Endothelial cell of umbilical vein (primary cell): Measurements from ENCODE around the gene PLEKHB1. TPM values are rescaled to one million over a fixed set of nuclear protein-coding genes. Genes with fewer than 3 reads are reported as not detected.

Source experiments
- BruUV-seq: library from RNA; stranded (reverse); fragments of 400-500 nt; replicated peaks from 2 replicates; lab custom pipeline; 2021; lab: Mats Ljungman, UMichigan
- CTCF ChIA-PET: fragments of 300-600, 350-600 bp; sonication (Branson Sonifier 250); formaldehyde crosslinking; loops from one replicate; lab custom pipeline; 2021; ENCODE audit warnings: antibody characterized with exemption, inconsistent platforms; lab: Charles Lee
- POLR2A ChIA-PET: fragments of 300-600, 350-600 bp; sonication (Branson Sonifier 250); formaldehyde crosslinking; loops from one replicate; lab custom pipeline; 2021; ENCODE audit warnings: antibody characterized with exemption, inconsistent platforms; lab: Charles Lee
- DNase-seq: peaks from one replicate; pipeline ENCODE4 v3.0.0-alpha.2; 2011; ENCODE audit warnings: low read depth, low spot score
- FAIRE-seq: peaks from 2 replicates; lab custom pipeline; 2011; peaks lifted over from hg19 to GRCh38; lab: Jason Lieb, UNC
- H2AFZ ChIP-seq: 2 replicates; pipeline ENCODE4 v1.6.0; 2012; ENCODE audit warnings: low read depth, low read length, control low read depth, inconsistent platforms
- H3K27ac ChIP-seq: 2 replicates; pipeline ENCODE4 v1.5.1; 2011; ENCODE audit warnings: low read depth, mild to moderate bottlenecking, control low read depth, low read length, moderate library complexity; ENCODE audit not compliant: insufficient read depth
- H3K27me3 ChIP-seq, 2 experiments: 2 replicates each; pipeline versions ENCODE4 v1.6.0 to v1.6.1; 2011; ENCODE audit warnings: low read length in 2 of 2, mixed read lengths in 1 of 2; ENCODE audit not compliant: control insufficient read depth in 2 of 2, insufficient read depth in 2 of 2
- H3K36me3 ChIP-seq, 2 experiments: 2 replicates in 1 of 2; 3 replicates in 1 of 2; pipeline ENCODE4 v1.5.1; 2011; ENCODE audit warnings: low read length in 2 of 2, mild to moderate bottlenecking in 1 of 2, moderate library complexity in 1 of 2; ENCODE audit not compliant: control insufficient read depth in 2 of 2, insufficient read depth in 2 of 2; ENCODE audit errors: extremely low read depth in 1 of 2
- H3K4me1 ChIP-seq: 3 replicates; pipeline ENCODE4 v1.5.1; 2011; ENCODE audit warnings: mild to moderate bottlenecking, low read length; ENCODE audit not compliant: control insufficient read depth, insufficient read depth; ENCODE audit errors: extremely low read depth
- H3K4me2 ChIP-seq: 2 replicates; pipeline ENCODE4 v1.6.1; 2011; ENCODE audit warnings: low read length, control low read depth, mixed read lengths; ENCODE audit not compliant: insufficient read depth
- H3K4me3 ChIP-seq, 3 experiments: fragments of 200-600 bp in 1 of 3; sonication (generic), shearing (Covaris generic) in 1 of 3; replicated peaks in 1 of 3; 2 replicates each; pipeline ENCODE4 v1.5.1; 2011 to 2016; ENCODE audit warnings: control low read depth in 3 of 3, low read length in 3 of 3, mild to moderate bottlenecking in 2 of 3, inconsistent platforms in 1 of 3, low read depth in 1 of 3, moderate library complexity in 1 of 3; ENCODE audit not compliant: insufficient read depth in 1 of 3
- H3K79me2 ChIP-seq: 2 replicates; pipeline ENCODE4 v1.6.0; 2012; ENCODE audit warnings: low read length, inconsistent platforms; ENCODE audit not compliant: control insufficient read depth, insufficient read depth
- H3K9ac ChIP-seq: replicated peaks from 2 replicates; pipeline ENCODE3; 2011; ENCODE audit warnings: low read length, control low read depth; ENCODE audit not compliant: insufficient read depth; ENCODE audit errors: extremely low read depth
- H3K9me1 ChIP-seq: replicated peaks from 3 replicates; pipeline ENCODE4 v1.6.0; 2011; ENCODE audit warnings: mild to moderate bottlenecking, low read length; ENCODE audit not compliant: control insufficient read depth, insufficient read depth; ENCODE audit errors: extremely low read depth
- H3K9me3 ChIP-seq: replicated peaks from 2 replicates; pipeline ENCODE4 v1.5.1; 2012; ENCODE audit warnings: low read length, inconsistent platforms; ENCODE audit not compliant: control insufficient read depth, insufficient read depth
- H4K20me1 ChIP-seq: replicated peaks from 2 replicates; pipeline ENCODE3; 2011; ENCODE audit warnings: mild to moderate bottlenecking, low read length; ENCODE audit not compliant: control insufficient read depth, insufficient read depth; ENCODE audit errors: extremely low read depth
- EZH2 ChIP-seq: IDR thresholded peaks from 2 replicates; pipeline ENCODE4 v1.6.1; 2012; ENCODE audit warnings: borderline replicate concordance, low read depth, mild to moderate bottlenecking, moderate library complexity, low read length, inconsistent platforms; ENCODE audit not compliant: severe bottlenecking
- FOS ChIP-seq: IDR thresholded peaks from 2 replicates; pipeline ENCODE4 v1.6.1; 2011; ENCODE audit warnings: mild to moderate bottlenecking, low read length, moderate library complexity, borderline replicate concordance; ENCODE audit not compliant: insufficient read depth
- JUN ChIP-seq: IDR thresholded peaks from 2 replicates; pipeline ENCODE4 v1.6.1; 2011; ENCODE audit warnings: borderline replicate concordance, low read depth; ENCODE audit not compliant: insufficient read length, insufficient read depth
- MAX ChIP-seq: IDR thresholded peaks from 2 replicates; pipeline ENCODE4 v1.6.1; 2011; ENCODE audit not compliant: insufficient read depth, insufficient read length
- MYC ChIP-seq: IDR thresholded peaks from one replicate; pipeline ENCODE4 v1.6.1; 2011; ENCODE audit warnings: mild to moderate bottlenecking, low read depth, low read length
- POLR2A ChIP-seq: IDR thresholded peaks from 2 replicates; pipeline ENCODE4 v1.6.1; 2012; ENCODE audit warnings: low read depth, mild to moderate bottlenecking, control low read depth, low read length
- dilution Hi-C: fragments of 300-500 bp; cut with MboI; formaldehyde crosslinking; loops from one replicate; pipeline ENCODE4 v1.15.0; 2019; ENCODE audit warnings: low sequenced_read_pairs; ENCODE audit not compliant: extremely low pct_ligation_motif_present
- intact Hi-C: fragments of 100-400 bp; cut with micrococcal nuclease; formaldehyde crosslinking; loops from one replicate; pipeline ENCODE4 v1.10.0; 2022
- polyA plus RNA-seq, 4 experiments: library from polyadenylated mRNA; depleted of rRNA in 3 of 4; stranded (reverse) in 3 of 4; unstranded in 1 of 4; fragments of >200 nt; gene quantifications; 2 replicates each; pipeline versions ENCODE4 v1.2.1 to v1.2.3, GENCODE V29; 2011 to 2012; ENCODE audit warnings: missing spikeins in 1 of 4
- total RNA-seq: library from RNA; stranded (reverse); gene quantifications from 2 replicates; pipeline ENCODE4 v1.2.3, GENCODE V29; 2021

PLEKHB1 gene
- total and polyA plus RNA-seq, 2 donors (not counting 3 experiments of a cell fraction or from before 2014, with no cell fraction given), result 0.75 to 0.99 TPM

GRCh38 chr11:73641668-73642067 is 4.7 kb upstream of the PLEKHB1 start:
- no peak overlapping the region for H3K9ac ChIP-seq
- H3K79me2 ChIP-seq, result no peaks in the 10 kb centered on the region
- dilution Hi-C loops, result no loop called here
- DNase-seq (no peak), FAIRE-seq (no peak)
- no peak overlapping the region for H2AFZ ChIP-seq
- H3K27me3 ChIP-seq, result peaks cover 15 to 24% of the 10 kb centered on the region in 2 experiments
- no peak overlapping the region for H3K4me2 ChIP-seq
- no peaks in the 10 kb centered on the region for H4K20me1 ChIP-seq
- ChIA-PET CTCF (interaction anchor here (1.0 to 5.9 kb wide), 6 partner anchors 11 to 289 kb away, joined by 3 to 34 read pairs (median 6); no protein-coding TSS in a partner anchor), POLR2A (no interaction called here)
- H3K9me3 ChIP-seq, result no peaks in the 10 kb centered on the region
- BruUV-seq, result no TSS peak
- H3K36me3 ChIP-seq, result no peaks in the 10 kb centered on the region
- H3K27ac ChIP-seq, result no peak overlapping the region
- no peaks in the 10 kb centered on the region for H3K9me1 ChIP-seq
- intact Hi-C loops, result no loop called here
- TF ChIP-seq POLR2A, result no peak
- H3K4me1 ChIP-seq, result no peaks in the 10 kb centered on the region
- H3K4me3 ChIP-seq, result no peak overlapping the region

- Histone ChIP-seq H3K36me3 (no peaks in the 10 kb centered on the region), H2AFZ (peak overlapping the region; percentile 28), H3K9me1 (no peaks in the 10 kb centered on the region), H3K9ac (no peak overlapping the region), H3K27me3 (peaks cover 12 to 29% of the 10 kb centered on the region in 2 experiments), H4K20me1 (no peaks in the 10 kb centered on the region), H3K27ac (no peak overlapping the region), H3K9me3 (no peaks in the 10 kb centered on the region), H3K4me1 (no peaks in the 10 kb centered on the region), H3K4me3 (no peak overlapping the region), H3K79me2 (no peaks in the 10 kb centered on the region), H3K4me2 (no peak overlapping the region)
- no peak for DNase-seq
- POLR2A ChIA-PET, result no interaction called here
- no peak for TF ChIP-seq POLR2A
- TF ChIP-seq MYC, result no peak
- TF ChIP-seq JUN, result no peak
- TF ChIP-seq FOS, result no peak
- TF ChIP-seq EZH2, result peak; percentile 58
- no peak for TF ChIP-seq MAX
- intact Hi-C loops, result no loop called here
- no peak for FAIRE-seq
- dilution Hi-C loops, result no loop called here
- CTCF ChIA-PET, result interaction anchor here (1.3 to 5.9 kb wide), 3 partner anchors 10 to 19 kb away, joined by 7 to 34 read pairs (median 22); no protein-coding TSS in a partner anchor
- no TSS peak for BruUV-seq
Measured at GRCh38 chr11:73645121-73645969, 1.0 kb upstream of the PLEKHB1 start.
